ENCODE data around the gene NAV3. TPM values are rescaled to one million over a fixed set of nuclear protein-coding genes. Genes with fewer than 3 reads are reported as not detected.
"Not testable (repeated sequence)": the region's sequence is repeated elsewhere in the genome, so short reads cannot be mapped to it uniquely, and the experiment has no call there.

The NAV3 gene
- total RNA-seq, 2 experiments from 2014 or later, result not detected

DNA sequence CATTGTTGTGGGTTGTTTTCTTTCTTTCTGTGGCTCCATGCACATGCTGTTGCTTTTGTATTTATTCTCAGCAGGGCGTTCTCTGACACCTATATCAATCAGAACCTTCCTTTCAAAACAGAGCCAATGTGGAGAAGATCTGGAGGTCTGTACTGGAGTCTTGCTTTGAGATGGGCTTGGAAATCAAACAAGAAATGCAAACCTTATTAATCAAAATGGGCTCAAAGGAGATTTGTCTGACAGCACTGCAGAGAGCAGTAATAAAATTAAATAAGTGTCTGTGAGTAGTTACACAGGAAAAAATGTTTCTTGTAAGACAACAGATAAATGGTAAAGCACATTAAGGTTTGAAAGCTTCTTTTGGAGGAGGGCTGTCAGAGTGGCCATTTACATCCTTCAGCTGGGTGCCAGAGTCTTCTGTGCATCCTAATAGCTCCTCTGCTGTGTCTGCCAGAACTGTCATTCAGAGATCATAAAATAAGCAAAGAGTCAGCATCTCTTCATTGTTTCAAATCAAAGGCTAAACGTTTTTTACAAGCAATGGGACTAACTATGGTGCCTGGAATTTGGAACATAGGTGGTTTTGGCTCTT is 414.3 kb downstream of the NAV3 start:
- Mint-ChIP-seq H3K4me1 (no peaks in the 10 kb centered on the region), H3K36me3 (no peaks in the 10 kb centered on the region), H3K27ac (no peak overlapping the region), H3K9me3 (ENCODE audit: low read depth) (peaks cover 17% of the 10 kb centered on the region), H3K4me3 (no peak overlapping the region), H3K27me3 (no peaks in the 10 kb centered on the region)
- ATAC-seq, result no peak
- CTCF ChIA-PET, result interaction anchor here (0.7 kb wide), 1 partner anchor 81 kb away, joined by 3 read pairs; no protein-coding TSS in a partner anchor
- DNase-seq, result no peak

DNA sequence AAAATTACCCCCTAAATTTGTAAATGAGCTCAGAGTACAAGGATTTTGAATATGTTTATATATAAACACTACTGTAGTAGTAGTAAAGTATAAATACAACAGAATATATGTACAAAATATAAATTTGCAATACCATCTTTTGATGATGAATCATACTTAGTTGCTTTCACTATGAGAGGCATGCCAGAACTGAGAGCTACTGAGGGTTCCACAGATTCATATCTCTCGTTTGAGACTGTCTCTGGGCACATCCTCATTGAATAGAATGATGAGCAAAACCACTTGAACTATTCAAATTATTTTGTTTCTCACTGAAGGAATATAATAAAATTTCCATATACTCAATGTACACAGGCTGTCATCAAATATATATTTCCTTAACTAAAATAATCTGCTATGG is 417.6 kb downstream of the NAV3 start:
- DNase-seq (no peak), ATAC-seq (no peak)
- H3K36me3 Mint-ChIP-seq, result no peaks in the 10 kb centered on the region
- no peaks in the 10 kb centered on the region for H3K4me1 Mint-ChIP-seq
- H3K4me3 Mint-ChIP-seq, result no peak overlapping the region
- no peaks in the 10 kb centered on the region for H3K27me3 Mint-ChIP-seq
- H3K9me3 Mint-ChIP-seq (ENCODE audit: low read depth), result peaks cover 9% of the 10 kb centered on the region
- no peak overlapping the region for H3K27ac Mint-ChIP-seq
- CTCF ChIA-PET, result no interaction called here

DNA sequence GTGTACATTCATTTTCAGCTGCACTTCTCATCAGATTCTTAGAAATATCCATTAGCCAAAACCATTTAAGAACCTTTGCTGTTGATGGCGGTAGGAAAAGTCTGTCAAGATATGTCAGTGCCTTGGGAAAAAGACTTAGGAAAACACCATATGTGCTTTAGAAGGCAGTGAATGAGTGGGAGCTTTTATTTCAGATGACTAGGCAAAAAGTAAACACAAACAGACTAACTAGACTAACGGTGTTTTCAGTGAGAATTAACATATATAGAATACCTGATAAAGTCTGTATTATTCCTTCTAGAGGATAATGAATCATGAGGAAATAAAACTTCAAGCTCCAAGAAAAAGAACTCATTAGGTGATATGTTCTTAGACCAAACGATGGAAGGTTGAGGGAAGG is 418.9 kb downstream of the NAV3 start:
- Mint-ChIP-seq H3K36me3 (no peaks in the 10 kb centered on the region), H3K27me3 (no peaks in the 10 kb centered on the region), H3K27ac (no peak overlapping the region), H3K9me3 (ENCODE audit: low read depth) (peaks cover 9% of the 10 kb centered on the region), H3K4me3 (no peak overlapping the region), H3K4me1 (no peaks in the 10 kb centered on the region)
- no peak for ATAC-seq
- DNase-seq, result no peak
- CTCF ChIA-PET, result no interaction called here

DNA sequence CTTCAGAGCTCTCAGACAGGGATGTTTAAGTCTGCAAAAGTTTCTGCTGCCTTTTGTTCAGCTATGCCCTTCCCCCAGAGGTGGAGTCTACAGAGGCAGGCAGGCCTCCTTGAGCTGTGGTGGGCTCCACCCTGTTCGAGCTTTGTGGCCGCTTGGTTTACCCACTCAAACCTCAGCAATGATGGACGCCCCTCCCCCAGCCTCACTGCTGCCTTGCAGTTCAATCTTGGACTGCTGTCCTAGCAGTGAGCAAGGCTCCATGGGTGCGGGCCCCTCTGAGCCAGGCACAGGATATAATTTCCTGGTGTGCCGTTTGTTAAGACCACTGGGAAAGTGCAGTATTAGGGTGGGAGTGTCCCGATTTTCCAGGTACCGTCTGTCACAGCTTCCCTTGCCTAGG is 427.0 kb downstream of the NAV3 start:
- H3K9me3 Mint-ChIP-seq (ENCODE audit: low read depth), result peaks cover 11% of the 10 kb centered on the region
- H3K27ac Mint-ChIP-seq, CTCF ChIA-PET, DNase-seq, ATAC-seq, H3K4me1 Mint-ChIP-seq, H3K36me3 Mint-ChIP-seq, H3K27me3 Mint-ChIP-seq, H3K4me3 Mint-ChIP-seq: not testable (repeated sequence)

DNA sequence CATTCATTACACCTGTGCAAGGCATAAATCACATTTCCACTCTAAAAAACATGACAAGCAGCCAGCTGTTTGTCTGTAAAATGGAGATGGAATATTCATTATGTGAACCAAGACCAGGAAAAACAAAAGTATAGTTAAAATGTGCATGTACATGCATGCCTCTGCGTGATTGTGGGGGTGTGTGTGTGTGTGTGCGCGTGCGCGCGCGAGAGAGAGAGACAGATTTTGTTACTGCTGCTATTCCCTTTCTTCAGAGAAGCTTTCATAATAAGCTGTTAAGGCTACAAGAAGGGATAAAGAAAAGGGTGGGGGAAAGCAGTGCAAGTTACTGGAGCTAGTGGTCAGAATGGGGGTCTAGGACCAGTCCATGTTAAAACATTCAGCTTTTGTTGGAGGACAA is 430.3 kb downstream of the NAV3 start:
- Mint-ChIP-seq H3K9me3 (ENCODE audit: low read depth) (peaks cover 11% of the 10 kb centered on the region), H3K4me3 (no peak overlapping the region), H3K4me1 (no peaks in the 10 kb centered on the region), H3K36me3 (no peaks in the 10 kb centered on the region), H3K27ac (no peak overlapping the region), H3K27me3 (no peaks in the 10 kb centered on the region)
- ATAC-seq, result no peak
- CTCF ChIA-PET, result no interaction called here
- DNase-seq, result no peak

DNA sequence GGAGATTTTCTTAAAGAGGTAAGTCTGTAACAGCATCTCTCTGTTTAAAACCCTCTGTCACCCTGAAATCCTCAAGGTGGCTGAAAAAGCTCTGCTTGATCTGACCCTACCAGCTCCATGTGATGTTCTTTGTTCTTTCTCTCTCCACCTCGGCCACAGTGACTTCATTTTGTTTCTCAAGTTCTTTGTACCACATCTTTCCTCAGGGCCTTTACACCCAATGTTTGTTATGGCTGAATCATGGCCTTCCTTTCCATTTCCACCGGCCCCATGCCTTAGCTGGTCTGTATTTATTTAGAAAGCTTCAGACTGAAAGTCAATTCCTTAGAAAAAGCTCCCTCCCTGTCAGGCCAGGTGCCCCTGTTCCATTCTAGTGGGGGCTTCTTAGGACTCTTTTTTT is 431.2 kb downstream of the NAV3 start:
- H3K4me3 Mint-ChIP-seq, result no peak overlapping the region
- ATAC-seq, result no peak
- no peak for DNase-seq
- CTCF ChIA-PET, result no interaction called here
- H3K36me3 Mint-ChIP-seq, result no peaks in the 10 kb centered on the region
- H3K27me3 Mint-ChIP-seq, result no peaks in the 10 kb centered on the region
- peaks cover 7% of the 10 kb centered on the region for H3K9me3 Mint-ChIP-seq (ENCODE audit: low read depth)
- no peak overlapping the region for H3K27ac Mint-ChIP-seq
- no peaks in the 10 kb centered on the region for H3K4me1 Mint-ChIP-seq

Measured in activated CD8-positive, alpha-beta memory T cell treated with anti-CD3 and anti-CD28 coated beads, Interleukin-2, amount 10 ng/mL, durations not matched to agents 7 days and 5 days (primary cell).